NT2/D1 (cell line): Measurements from ENCODE around the gene RARS1.

Source experiments
- DNase-seq: peaks from one replicate; pipeline ENCODE4 v3.0.0-alpha.2; 2011; ENCODE audit warnings: low read depth, low spot score
- H3K27me3 ChIP-seq: 2 replicates; pipeline ENCODE4 v1.6.0; 2011; ENCODE audit warnings: mild to moderate bottlenecking; ENCODE audit not compliant: insufficient read length, insufficient read depth
- H3K36me3 ChIP-seq: 2 replicates; pipeline ENCODE4 v1.6.1; 2011; ENCODE audit warnings: mild to moderate bottlenecking, low read length, mixed read lengths; ENCODE audit not compliant: insufficient read depth, insufficient read length
- H3K4me1 ChIP-seq: 2 replicates; pipeline ENCODE4 v1.5.1; 2011; ENCODE audit not compliant: insufficient read depth, insufficient read length
- H3K4me3 ChIP-seq: 2 replicates; pipeline ENCODE4 v1.5.1; 2011; ENCODE audit warnings: low read depth; ENCODE audit not compliant: insufficient read length
- H3K9ac ChIP-seq: 2 replicates; pipeline ENCODE4 v1.6.0; 2011; ENCODE audit warnings: low read depth; ENCODE audit not compliant: insufficient read length
- H3K9me3 ChIP-seq: 2 replicates; pipeline ENCODE4 v1.5.1; 2011; ENCODE audit warnings: mild to moderate bottlenecking, low read length; ENCODE audit not compliant: insufficient read depth
- SUZ12 ChIP-seq: IDR thresholded peaks from 2 replicates; pipeline ENCODE4 v1.6.1; 2011; ENCODE audit not compliant: insufficient read length, insufficient read depth; ENCODE audit errors: extremely low read depth
- YY1 ChIP-seq: IDR thresholded peaks from 2 replicates; pipeline ENCODE4 v1.6.1; 2011; ENCODE audit not compliant: insufficient read length, insufficient read depth
- ZNF274 ChIP-seq: IDR thresholded peaks from 2 replicates; pipeline ENCODE4 v1.6.1; 2011; ENCODE audit warnings: mild to moderate bottlenecking, low read depth, low read length

The RARS1 gene

GRCh38 chr5:168481330-168481788 is 4.9 kb upstream of the RARS1 start:
- H3K27me3 ChIP-seq, result no peaks in the 10 kb centered on the region
- no peaks in the 10 kb centered on the region for H3K36me3 ChIP-seq
- no peak overlapping the region for H3K4me3 ChIP-seq
- H3K9me3 ChIP-seq, result no peaks in the 10 kb centered on the region
- TF ChIP-seq YY1, result no peak
- no peak for TF ChIP-seq SUZ12
- TF ChIP-seq ZNF274, result no peak
- H3K9ac ChIP-seq, result no peak overlapping the region
- no peaks in the 10 kb centered on the region for H3K4me1 ChIP-seq
- DNase-seq, result no peak

- TF ChIP-seq SUZ12 (no peak), YY1 (no peak), ZNF274 (no peak)
- no peaks in the 10 kb centered on the region for H3K27me3 ChIP-seq
- H3K36me3 ChIP-seq, result peaks cover under 1% of the 10 kb centered on the region
- H3K9ac ChIP-seq, result no peak overlapping the region
- no peak overlapping the region for H3K4me3 ChIP-seq
- no peaks in the 10 kb centered on the region for H3K9me3 ChIP-seq
- H3K4me1 ChIP-seq, result no peaks in the 10 kb centered on the region
- no peak for DNase-seq
Observed at GRCh38 chr5:168482361-168482760, 3.9 kb upstream of the RARS1 start.

GRCh38 chr5:168489059-168489458 is 2.8 kb downstream of the RARS1 start:
- DNase-seq, result no peak

GRCh38 chr5:168494057-168494555 is 7.8 kb downstream of the RARS1 start:
- Histone ChIP-seq H3K27me3 (no peaks in the 10 kb centered on the region), H3K4me3 (no peak overlapping the region), H3K4me1 (no peaks in the 10 kb centered on the region), H3K36me3 (peaks cover 91% of the 10 kb centered on the region), H3K9ac (no peak overlapping the region), H3K9me3 (no peaks in the 10 kb centered on the region)
- no peak for DNase-seq
- TF ChIP-seq SUZ12 (no peak), YY1 (no peak), ZNF274 (no peak)

More at GRCh38 chr5:168489059-168489458, 2.8 kb downstream of the RARS1 start:
- Histone ChIP-seq H3K9me3 (no peaks in the 10 kb centered on the region), H3K4me3 (no peak overlapping the region), H3K9ac (no peak overlapping the region), H3K27me3 (no peaks in the 10 kb centered on the region), H3K36me3 (peaks cover 64% of the 10 kb centered on the region), H3K4me1 (no peaks in the 10 kb centered on the region)
- TF ChIP-seq ZNF274, result no peak
- TF ChIP-seq SUZ12, result no peak
- no peak for TF ChIP-seq YY1

GRCh38 chr5:168502563-168503237 is 16.4 kb downstream of the RARS1 start:
- no peak for TF ChIP-seq SUZ12
- Histone ChIP-seq H3K9ac (no peak overlapping the region), H3K4me3 (no peak overlapping the region), H3K9me3 (no peaks in the 10 kb centered on the region), H3K36me3 (peaks cover 72% of the 10 kb centered on the region), H3K27me3 (no peaks in the 10 kb centered on the region), H3K4me1 (no peaks in the 10 kb centered on the region)
- no peak for DNase-seq

GRCh38 chr5:168513861-168514428 is 27.7 kb downstream of the RARS1 start:
- no peaks in the 10 kb centered on the region for H3K27me3 ChIP-seq
- no peak overlapping the region for H3K4me3 ChIP-seq
- no peak for TF ChIP-seq ZNF274
- TF ChIP-seq YY1, result no peak
- no peak for TF ChIP-seq SUZ12
- no peaks in the 10 kb centered on the region for H3K9me3 ChIP-seq
- H3K9ac ChIP-seq, result no peak overlapping the region
- no peaks in the 10 kb centered on the region for H3K4me1 ChIP-seq
- DNase-seq, result no peak
- peaks cover 83% of the 10 kb centered on the region for H3K36me3 ChIP-seq

GRCh38 chr5:168525856-168526255 is 39.6 kb downstream of the RARS1 start:
- Histone ChIP-seq H3K9ac (no peak overlapping the region), H3K27me3 (peaks cover 10% of the 10 kb centered on the region), H3K9me3 (0 out of 2 replicates have a peak, but pooled peaks cover 5% of the 10 kb centered on the region), H3K4me1 (no peaks in the 10 kb centered on the region), H3K36me3 (peaks cover 10% of the 10 kb centered on the region), H3K4me3 (no peak overlapping the region)
- no peak for DNase-seq
- TF ChIP-seq SUZ12, result no peak
- TF ChIP-seq ZNF274, result no peak
- no peak for TF ChIP-seq YY1
